PC-3 (cell line): Measurements from ENCODE around the gene CCNG2. TPM values are rescaled to one million over a fixed set of nuclear protein-coding genes. Genes with fewer than 3 reads are reported as not detected.

Experiments used
- ATAC-seq: fragments of 200-7000 bp; cut with Tn5 transposase; 2 replicates; pipeline ENCODE4 v1.9.1; 2020; ENCODE audit warnings: mild to moderate bottlenecking, moderate library complexity
- BruUV-seq: library from RNA; stranded (reverse); fragments of 400-500 nt; replicated peaks from 2 replicates; lab custom pipeline; 2021; lab: Mats Ljungman, UMichigan
- CTCF ChIA-PET: fragments of 300-600 bp; sonication (Branson Sonifier 250); formaldehyde crosslinking; loops from one replicate; lab custom pipeline; 2022; ENCODE audit warnings: antibody characterized with exemption; lab: Charles Lee
- POLR2A ChIA-PET: fragments of 300-600 bp; sonication (Branson Sonifier 250); formaldehyde crosslinking; loops from one replicate; lab custom pipeline; 2022; ENCODE audit warnings: antibody characterized with exemption; ENCODE audit not compliant: unreplicated experiment; lab: Charles Lee
- DNase-seq: peaks from one replicate; pipeline ENCODE4 v3.0.0-alpha.2; 2015
- H2AFZ ChIP-seq: fragments of 300-600 bp; sonication (generic); 2 replicates; pipeline ENCODE4 v1.6.0; 2016; ENCODE audit warnings: antibody characterized with exemption, low read length
- H3F3A ChIP-seq: fragments of 300-600 bp; sonication (generic); one replicate; pipeline ENCODE4 v1.6.0; 2017; ENCODE audit warnings: antibody characterized with exemption, low read length, control low read depth, mild to moderate bottlenecking; ENCODE audit not compliant: unreplicated experiment
- H3K27ac ChIP-seq: fragments of 300-600 bp; sonication (generic); 2 replicates; pipeline ENCODE4 v1.5.1; 2016; ENCODE audit warnings: mild to moderate bottlenecking, low read length
- H3K27me3 ChIP-seq: fragments of 300-600 bp; sonication (generic); 2 replicates; pipeline ENCODE4 v1.6.1; 2016; ENCODE audit warnings: low read length, mixed read lengths
- H3K36me3 ChIP-seq: fragments of 300-600 bp; sonication (generic); 2 replicates; pipeline ENCODE4 v1.6.1; 2016; ENCODE audit warnings: low read depth, mixed run types, low read length, mixed read lengths
- H3K4me1 ChIP-seq: fragments of 300-600 bp; sonication (generic); 2 replicates; pipeline ENCODE4 v1.5.1; 2016; ENCODE audit warnings: low read length; ENCODE audit not compliant: insufficient read depth
- H3K4me2 ChIP-seq: fragments of 300-600 bp; sonication (generic); 2 replicates; pipeline ENCODE4 v1.6.0; 2016; ENCODE audit warnings: low read length
- H3K4me3 ChIP-seq: fragments of 300-600 bp; sonication (generic); 2 replicates; pipeline ENCODE4 v1.5.1; 2016; ENCODE audit warnings: mild to moderate bottlenecking, low read length, mixed read lengths
- H3K79me2 ChIP-seq: fragments of 300-600 bp; sonication (generic); 2 replicates; pipeline ENCODE4 v1.6.1; 2017; ENCODE audit warnings: low read length, mixed read lengths
- H3K9ac ChIP-seq: fragments of 300-600 bp; sonication (generic); 2 replicates; pipeline ENCODE4 v1.6.0; 2016; ENCODE audit warnings: mild to moderate bottlenecking, low read length
- H3K9me2 ChIP-seq: fragments of 300-600 bp; sonication (generic); replicated peaks from 2 replicates; pipeline ENCODE4 v1.6.1; 2016; ENCODE audit warnings: mixed run types, low read length, mixed read lengths
- H3K9me3 ChIP-seq: fragments of 300-600 bp; sonication (generic); 2 replicates; pipeline ENCODE4 v1.6.1; 2016; ENCODE audit warnings: low read length, mixed read lengths
- H4K20me1 ChIP-seq: fragments of 300-600 bp; sonication (generic); 2 replicates; pipeline ENCODE4 v1.6.1; 2016; ENCODE audit warnings: low read length, mixed read lengths
- EZH2 ChIP-seq: fragments of 300-600 bp; sonication (generic); IDR thresholded peaks from one replicate; pipeline ENCODE4 v1.6.1; 2017; ENCODE audit warnings: antibody characterized with exemption, mild to moderate bottlenecking, low read length; ENCODE audit not compliant: unreplicated experiment
- EZH2phosphoT487 ChIP-seq: fragments of 300-600 bp; sonication (generic); IDR thresholded peaks from 2 replicates; pipeline ENCODE4 v1.6.1; 2018; ENCODE audit warnings: mild to moderate bottlenecking, antibody characterized with exemption, low read length, borderline replicate concordance
- intact Hi-C: fragments of 100-400 bp; cut with micrococcal nuclease; formaldehyde crosslinking; loops from 2 replicates; pipeline ENCODE4 v1.9.0; 2023
- total RNA-seq: library from RNA; depleted of rRNA; stranded (reverse); fragments of >200 nt; gene quantifications from 2 replicates; pipeline ENCODE4 v1.2.3, GENCODE V29; 2014
- TF ChIP-seq, protein P1 (sequence below): fragments of 300-600 bp; sonication (generic); conservative IDR thresholded peaks from 2 replicates; pipeline ENCODE4 v1.5.1; 2017; ENCODE audit warnings: antibody characterized with exemption, low read depth, mild to moderate bottlenecking, low read length

Gene CCNG2
- total RNA-seq, 1 experiment from 2014 or later = 8.0 TPM

DNA sequence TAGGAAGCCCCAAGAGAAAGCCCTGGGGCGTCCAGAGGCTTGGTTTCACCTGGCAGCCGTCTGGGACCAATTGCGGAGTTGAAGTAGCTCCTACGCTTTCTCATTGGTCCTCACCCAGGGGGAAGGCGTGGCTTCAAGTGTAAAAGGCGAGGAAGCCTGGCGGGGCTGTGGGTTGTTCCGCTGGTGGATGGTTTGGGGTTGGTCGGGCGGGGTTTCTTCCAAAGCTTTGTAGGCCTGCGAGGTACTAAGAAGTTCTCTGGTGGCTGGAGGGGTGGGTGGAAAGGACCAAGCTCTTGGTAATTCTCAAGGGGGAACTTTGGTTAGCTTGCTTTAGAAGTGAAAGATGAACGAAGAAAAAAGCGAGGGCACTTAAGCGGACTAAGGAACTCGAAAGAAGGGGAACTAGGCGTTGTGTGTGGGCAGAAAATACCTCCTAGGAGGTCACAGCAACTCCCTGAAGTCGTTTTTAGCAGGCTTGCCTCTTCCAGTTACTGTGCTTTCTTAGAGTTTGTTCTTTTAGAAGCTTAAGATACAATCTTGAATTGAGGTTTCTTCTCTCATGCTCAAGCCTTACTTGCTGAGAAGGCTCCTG is 36.6 kb downstream of the CCNG2 start:
- H3F3A ChIP-seq = no peaks in the 10 kb centered on the region
- no peak overlapping the region for H3K27ac ChIP-seq
- ChIA-PET CTCF (no interaction called here), POLR2A (interaction anchor here (0.6 kb wide), 1 partner anchor 43 kb away, joined by 3 read pairs; no protein-coding TSS in a partner anchor)
- no peaks in the 10 kb centered on the region for H3K27me3 ChIP-seq
- H3K79me2 ChIP-seq = no peaks in the 10 kb centered on the region
- H3K9me2 ChIP-seq = no peaks in the 10 kb centered on the region
- H3K4me2 ChIP-seq = no peak overlapping the region
- H3K9ac ChIP-seq = no peak overlapping the region
- H3K9me3 ChIP-seq = no peaks in the 10 kb centered on the region
- no peaks in the 10 kb centered on the region for H4K20me1 ChIP-seq
- no peak for ATAC-seq
- intact Hi-C loops = no loop called here
- no peak overlapping the region for H3K4me3 ChIP-seq
- no peaks in the 10 kb centered on the region for H3K36me3 ChIP-seq
- peaks cover 13% of the 10 kb centered on the region for H3K4me1 ChIP-seq
- BruUV-seq = no TSS peak
- no peak overlapping the region for H2AFZ ChIP-seq
- no peak for DNase-seq
- TF ChIP-seq, protein P1, sequence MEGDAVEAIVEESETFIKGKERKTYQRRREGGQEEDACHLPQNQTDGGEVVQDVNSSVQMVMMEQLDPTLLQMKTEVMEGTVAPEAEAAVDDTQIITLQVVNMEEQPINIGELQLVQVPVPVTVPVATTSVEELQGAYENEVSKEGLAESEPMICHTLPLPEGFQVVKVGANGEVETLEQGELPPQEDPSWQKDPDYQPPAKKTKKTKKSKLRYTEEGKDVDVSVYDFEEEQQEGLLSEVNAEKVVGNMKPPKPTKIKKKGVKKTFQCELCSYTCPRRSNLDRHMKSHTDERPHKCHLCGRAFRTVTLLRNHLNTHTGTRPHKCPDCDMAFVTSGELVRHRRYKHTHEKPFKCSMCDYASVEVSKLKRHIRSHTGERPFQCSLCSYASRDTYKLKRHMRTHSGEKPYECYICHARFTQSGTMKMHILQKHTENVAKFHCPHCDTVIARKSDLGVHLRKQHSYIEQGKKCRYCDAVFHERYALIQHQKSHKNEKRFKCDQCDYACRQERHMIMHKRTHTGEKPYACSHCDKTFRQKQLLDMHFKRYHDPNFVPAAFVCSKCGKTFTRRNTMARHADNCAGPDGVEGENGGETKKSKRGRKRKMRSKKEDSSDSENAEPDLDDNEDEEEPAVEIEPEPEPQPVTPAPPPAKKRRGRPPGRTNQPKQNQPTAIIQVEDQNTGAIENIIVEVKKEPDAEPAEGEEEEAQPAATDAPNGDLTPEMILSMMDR = no peak
- no peak for TF ChIP-seq EZH2phosphoT487
- TF ChIP-seq EZH2 = no peak

- H3K27ac ChIP-seq = no peak overlapping the region
- no peak overlapping the region for H3K4me3 ChIP-seq
- H3K79me2 ChIP-seq = no peaks in the 10 kb centered on the region
- H2AFZ ChIP-seq = no peak overlapping the region
- no peak overlapping the region for H3K4me2 ChIP-seq
- ChIA-PET CTCF (no interaction called here), POLR2A (no interaction called here)
- DNase-seq (no peak), ATAC-seq (no peak)
- no peaks in the 10 kb centered on the region for H3K9me3 ChIP-seq
- H3K27me3 ChIP-seq = no peaks in the 10 kb centered on the region
- no peaks in the 10 kb centered on the region for H3F3A ChIP-seq
- intact Hi-C loops = no loop called here
- peaks cover 13% of the 10 kb centered on the region for H3K4me1 ChIP-seq
- TF ChIP-seq, protein P1 = no peak
- no peaks in the 10 kb centered on the region for H4K20me1 ChIP-seq
- H3K36me3 ChIP-seq = no peaks in the 10 kb centered on the region
- H3K9ac ChIP-seq = no peak overlapping the region
- H3K9me2 ChIP-seq = no peaks in the 10 kb centered on the region
- BruUV-seq = no TSS peak
Measured at GRCh38 chr4:77194366-77194765, 37.4 kb downstream of the CCNG2 start.

DNA sequence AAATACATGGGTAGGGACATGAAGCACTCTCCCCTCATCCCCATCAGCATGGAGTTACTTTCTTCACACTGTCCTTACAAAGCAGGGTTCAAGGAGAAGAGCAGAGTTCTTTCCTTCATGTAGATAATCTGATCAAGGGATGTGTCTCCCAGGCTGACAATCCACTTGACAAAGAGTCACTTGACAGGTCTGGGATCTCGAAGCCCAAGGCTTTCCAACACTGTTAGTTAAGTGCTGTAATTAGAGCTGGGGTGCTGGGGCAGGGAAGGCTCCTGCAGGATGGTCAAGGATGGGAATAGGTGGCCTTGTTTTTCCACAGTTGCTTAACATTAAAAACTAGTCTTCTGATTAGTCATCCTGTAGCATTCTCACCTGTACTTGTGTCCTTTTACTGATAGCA is 38.0 kb downstream of the CCNG2 start:
- Histone ChIP-seq H3K27me3 (no peaks in the 10 kb centered on the region), H3K4me1 (peaks cover 11% of the 10 kb centered on the region), H3K9me2 (no peaks in the 10 kb centered on the region), H3K4me3 (no peak overlapping the region), H2AFZ (no peak overlapping the region), H3K79me2 (no peaks in the 10 kb centered on the region), H3K9ac (no peak overlapping the region), H3K4me2 (no peak overlapping the region), H3K36me3 (no peaks in the 10 kb centered on the region), H3K27ac (no peak overlapping the region), H4K20me1 (no peaks in the 10 kb centered on the region), H3F3A (no peaks in the 10 kb centered on the region), H3K9me3 (no peaks in the 10 kb centered on the region)
- CTCF ChIA-PET = no interaction called here
- no peak for TF ChIP-seq EZH2phosphoT487
- no peak for TF ChIP-seq EZH2
- TF ChIP-seq, protein P1 = no peak
- POLR2A ChIA-PET = no interaction called here
- intact Hi-C loops = no loop called here
- no TSS peak for BruUV-seq
- no peak for DNase-seq
- ATAC-seq = no peak
